Stimulated activated CD4-positive, alpha-beta T cell treated with anti-CD3 and anti-CD28 coated beads, Interleukin-2, amount 100 ng/mL, for 48 hours (primary cell): ENCODE measurements around the gene PTPRG.

Experiments
- DNase-seq, 2 donors: peaks; one replicate each; pipeline ENCODE4 v3.0.0-alpha.2; 2020

Gene PTPRG

DNA sequence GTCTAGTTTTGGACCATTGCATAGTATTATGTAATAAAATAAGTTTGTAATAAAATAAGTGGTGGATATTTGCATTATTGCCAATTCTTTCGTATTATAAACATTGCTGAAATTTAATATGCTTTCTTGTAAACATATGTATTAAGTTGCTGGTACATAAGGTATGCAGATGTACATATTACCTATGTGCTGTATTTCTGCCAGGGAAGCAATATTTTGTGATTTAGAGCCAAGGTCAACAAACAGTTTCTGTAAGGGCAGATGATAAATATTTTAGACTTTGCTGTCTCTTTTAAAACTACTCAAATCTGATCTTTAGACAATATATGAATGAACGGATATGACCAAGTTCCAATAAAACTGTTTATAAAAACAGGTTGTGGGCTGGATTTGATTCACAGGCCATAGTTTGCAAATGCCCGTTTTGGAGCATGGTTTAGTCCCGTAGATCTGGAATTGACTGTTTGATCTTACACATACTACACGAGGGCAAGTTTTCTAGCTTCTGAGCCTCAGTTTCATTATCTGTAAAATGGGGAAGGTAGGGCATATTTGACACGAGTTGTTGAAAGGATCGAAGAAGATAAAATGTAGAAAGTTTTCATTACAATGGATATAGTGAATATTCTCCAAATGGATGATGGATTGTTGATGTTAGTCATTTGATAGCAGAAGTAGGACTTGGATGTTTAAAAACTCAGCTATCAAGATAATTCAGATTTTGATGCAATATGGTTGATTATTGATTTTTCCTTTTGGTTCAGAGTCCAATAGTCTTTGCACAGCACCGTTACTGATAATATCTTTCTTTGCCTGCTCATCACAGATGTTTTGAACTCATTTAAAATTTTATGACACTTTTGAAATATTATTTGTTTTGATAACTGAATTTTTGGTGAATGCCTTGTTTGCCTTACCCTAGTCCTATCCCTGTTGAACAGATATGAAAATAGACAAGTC is 417.4 kb downstream of the PTPRG start:
- no peak for DNase-seq

DNA sequence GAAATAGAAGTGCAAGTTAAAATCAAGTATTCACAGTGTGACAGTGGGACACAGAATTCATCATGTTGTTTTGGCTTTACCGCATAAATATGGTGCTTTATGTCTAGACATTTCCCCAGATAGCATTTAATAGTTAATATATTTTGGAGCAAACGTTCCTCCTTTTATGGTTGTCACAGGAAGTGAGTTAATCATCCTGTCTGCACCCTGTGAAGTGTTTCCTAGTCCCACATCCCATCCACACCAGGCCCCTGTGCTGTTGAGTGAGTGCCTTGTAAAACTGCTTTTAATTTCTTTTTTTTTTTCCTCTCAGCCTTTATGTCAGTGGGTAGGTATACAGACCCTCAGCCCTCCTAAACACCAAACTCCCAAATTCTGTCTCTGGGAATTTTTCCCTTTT is 418.3 kb downstream of the PTPRG start:
- no peak for DNase-seq

DNA sequence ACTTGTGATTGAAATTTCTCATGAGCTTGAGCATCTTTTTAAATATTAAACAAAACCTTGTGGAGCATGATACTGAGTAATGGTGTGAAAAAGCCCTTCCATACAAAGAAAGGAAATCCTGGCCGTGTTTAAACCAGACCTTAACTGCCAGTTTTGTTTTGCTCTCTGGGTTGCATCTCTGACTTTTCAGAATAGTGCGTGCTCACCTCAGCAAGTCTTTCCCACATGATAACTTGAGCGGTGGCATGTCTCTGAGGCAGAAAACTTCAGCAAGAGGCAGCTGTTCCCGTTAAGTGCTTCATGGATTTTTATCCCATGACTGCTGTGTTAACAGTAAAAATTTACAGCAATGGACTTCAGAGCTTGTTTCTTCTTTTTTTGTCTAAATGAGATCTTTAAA is 418.7 kb downstream of the PTPRG start:
- no peak for DNase-seq

DNA sequence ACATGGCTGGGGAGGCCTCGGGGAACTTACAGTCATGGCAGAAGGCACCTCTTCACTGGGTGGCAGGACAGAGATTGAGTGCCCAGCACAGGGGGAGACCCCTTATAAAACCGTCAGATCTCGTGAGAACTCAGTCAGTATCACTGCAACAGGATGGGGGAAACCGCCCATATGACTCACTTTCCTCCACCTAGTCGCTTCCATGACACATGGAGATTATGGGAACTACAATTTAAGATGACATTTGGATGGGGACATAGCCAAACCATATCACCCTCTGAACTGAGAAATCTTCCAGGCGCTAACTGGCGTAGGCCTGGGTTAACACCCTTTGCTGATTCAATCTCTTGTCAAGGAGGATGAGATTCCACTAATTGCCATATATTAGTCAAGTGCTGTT is 419.7 kb downstream of the PTPRG start:
- DNase-seq: no peak

DNA sequence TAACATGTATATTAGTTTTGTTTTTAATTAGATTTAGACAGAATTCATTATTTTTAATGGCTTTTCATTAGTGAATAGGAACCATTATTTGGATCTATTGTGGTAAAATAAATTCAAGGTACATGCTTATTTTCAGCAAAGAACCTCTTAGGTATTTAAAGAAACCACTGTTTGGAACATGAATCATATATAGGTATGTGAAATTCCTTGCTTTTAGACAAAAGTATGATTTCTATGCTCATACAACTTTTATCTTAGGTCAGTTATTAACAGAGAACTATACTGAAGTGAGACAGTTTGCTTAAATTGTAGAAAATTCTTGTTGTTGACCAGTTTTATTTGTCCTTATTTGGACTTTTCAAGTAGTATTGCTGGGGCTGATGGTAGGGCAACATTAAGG is 422.1 kb downstream of the PTPRG start:
- DNase-seq: no peak

DNA sequence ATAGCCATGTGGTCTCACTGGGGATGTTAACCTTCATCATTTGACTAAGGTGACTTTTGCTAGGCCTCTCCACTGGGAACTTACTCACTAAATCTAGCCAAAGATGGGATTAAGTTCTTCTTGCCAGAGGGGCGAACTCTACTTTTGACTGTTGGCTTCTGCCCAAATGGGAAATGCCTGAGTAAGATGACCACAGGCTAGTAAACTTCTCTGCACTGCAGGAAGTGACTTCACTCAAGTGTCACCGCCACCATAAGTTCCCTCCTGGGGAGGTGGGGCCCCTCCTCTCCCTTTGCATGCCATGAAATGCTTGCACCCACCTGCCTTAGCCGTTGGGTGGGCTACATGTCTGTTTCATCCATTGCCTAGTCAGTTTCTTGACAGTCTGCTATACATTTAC is 423.6 kb downstream of the PTPRG start:
- DNase-seq: no peak

DNA sequence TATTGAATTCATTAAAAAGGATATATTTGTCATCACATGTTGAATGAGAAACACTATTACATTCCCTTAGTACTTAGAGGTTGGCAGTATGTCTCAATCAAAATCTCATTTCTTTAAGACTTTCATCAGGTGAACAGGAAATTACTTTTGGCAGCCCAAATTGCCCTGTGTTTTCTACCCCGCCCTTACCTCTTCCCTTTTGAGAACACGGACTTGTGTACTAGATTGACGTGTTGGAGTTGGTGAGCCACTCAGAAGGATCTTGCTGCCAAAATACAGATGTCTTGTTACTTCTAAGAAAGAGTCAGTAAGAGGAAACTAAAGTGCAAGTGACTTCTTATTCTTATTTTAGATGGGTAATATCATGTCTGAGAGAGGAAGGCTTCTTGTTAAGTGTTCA is 425.1 kb downstream of the PTPRG start:
- DNase-seq: no peak

DNA sequence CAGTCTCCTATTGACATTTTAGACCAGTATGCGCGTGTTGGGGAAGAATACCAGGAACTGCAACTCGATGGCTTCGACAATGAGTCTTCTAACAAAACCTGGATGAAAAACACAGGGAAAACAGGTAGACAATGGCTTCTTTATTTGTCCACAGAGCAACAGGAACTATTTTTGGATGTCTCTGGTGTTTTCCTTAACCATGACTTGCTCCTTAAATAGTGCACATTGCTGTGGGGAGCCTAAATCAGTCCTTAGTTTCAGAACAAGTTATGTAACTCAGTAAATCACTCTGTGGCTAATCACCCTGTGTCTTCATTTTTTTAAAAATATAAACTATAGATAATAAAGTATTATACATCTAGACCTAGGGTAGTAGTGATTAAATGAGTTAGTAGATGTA is 428.3 kb downstream of the PTPRG start:
- no peak for DNase-seq

DNA sequence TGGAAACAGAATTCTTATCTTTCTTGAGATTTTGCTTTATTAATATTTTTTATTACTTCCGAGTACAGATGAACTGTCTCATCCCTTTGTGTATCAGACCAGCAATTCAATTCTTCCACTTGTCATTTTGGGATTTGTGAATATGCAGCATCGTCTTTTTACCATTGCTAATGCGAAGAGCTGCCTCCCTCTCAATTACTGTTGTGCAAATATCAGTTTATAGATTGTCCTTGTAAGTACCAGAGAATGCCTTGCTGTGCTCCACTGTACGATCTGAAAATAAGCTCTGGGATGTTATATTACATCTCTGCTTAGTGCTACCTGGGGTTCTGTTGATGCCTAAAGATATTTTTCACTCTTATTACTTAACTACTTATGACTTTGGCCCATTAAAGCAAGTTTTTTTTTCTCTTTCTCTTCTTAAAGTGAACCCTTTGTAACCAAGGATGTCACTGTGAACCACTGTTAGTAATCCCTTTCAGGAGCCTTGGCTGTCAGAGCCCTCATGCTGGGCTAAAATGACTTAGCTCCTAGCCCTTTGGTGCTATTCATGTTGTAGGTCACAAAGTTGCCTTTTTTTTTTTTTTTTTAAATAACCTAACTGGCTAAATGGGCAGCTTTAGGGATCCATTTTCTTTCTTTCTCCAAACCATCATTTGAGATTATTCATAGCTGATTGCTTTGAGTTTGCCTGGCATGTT is 429.1 kb downstream of the PTPRG start:
- DNase-seq: no peak

DNA sequence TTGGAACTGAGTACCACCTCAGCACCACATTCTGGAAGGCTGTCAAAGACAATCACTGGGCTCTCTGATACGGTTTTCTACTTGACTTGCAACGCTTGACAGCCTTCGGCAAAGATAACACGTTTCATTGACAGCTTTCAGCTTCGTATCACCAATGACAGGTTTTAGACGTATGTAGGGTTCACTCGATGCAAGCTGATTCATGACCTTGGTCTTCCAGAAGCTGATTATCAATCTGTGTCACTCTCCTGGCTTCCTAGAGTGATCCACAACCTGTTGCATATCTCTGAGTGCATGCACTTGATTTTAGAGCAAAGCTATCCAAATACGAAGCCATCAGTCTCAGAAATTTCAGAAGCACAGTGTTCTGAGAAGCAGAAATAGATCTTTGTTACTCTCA is 430.3 kb downstream of the PTPRG start:
- no peak for DNase-seq

DNA sequence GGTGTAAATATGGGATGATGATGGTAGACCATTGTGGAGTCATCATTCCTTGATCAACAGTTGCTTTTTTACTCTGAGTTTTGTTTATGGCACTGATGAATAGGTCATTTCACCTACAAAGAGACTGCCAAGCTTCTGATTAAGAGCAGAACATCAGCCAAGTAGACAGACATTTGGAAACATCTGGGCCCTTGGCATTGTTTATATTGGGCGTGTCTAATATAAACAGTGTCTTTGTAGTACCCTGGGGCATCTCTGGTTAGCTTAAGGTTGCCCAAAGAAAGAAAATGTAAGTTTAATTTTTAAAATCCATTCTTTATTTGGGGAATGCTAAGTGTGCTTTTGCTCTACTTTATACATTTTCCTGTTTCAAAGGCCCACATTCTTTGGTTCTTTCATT is 435.0 kb downstream of the PTPRG start:
- no peak for DNase-seq

DNA sequence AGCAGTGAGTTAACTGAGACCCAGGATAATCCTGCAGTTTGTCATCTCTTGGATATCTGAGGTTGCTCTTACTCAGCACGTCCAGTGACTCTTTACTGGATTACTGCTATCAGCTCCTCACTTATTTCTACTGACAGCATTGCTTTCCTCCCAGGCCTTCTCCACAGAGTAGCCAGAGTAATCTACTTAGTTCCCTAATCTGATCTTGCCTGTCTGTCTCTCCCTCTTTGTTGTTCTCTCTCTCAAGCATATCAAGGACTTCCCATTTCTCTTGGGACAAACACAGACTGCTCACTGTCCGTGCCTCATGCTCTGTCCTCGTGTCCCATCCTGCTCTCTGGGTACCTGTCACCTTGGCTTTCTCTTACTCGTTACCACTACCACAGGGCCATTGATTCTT is 435.7 kb downstream of the PTPRG start:
- DNase-seq: no peak

DNA sequence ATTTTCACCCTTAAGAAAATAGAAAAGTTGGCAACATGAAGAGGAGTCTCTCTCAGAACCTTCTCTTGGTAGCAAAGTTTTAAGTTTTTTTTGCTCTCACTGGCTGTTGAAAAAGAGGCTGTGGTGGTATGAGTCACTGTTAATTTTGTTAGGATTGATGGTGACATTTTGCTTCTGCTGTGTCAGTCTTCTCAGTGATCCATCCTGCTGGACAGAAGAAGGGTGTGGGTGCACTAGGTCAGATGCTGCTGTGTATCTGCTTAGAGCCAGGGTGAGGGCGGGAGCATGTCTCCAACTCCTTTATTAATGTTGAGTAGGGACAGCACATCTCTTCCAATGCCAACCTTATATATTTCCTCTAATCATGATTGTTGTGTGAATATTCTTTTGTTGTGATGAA is 442.5 kb downstream of the PTPRG start:
- DNase-seq: no peak

DNA sequence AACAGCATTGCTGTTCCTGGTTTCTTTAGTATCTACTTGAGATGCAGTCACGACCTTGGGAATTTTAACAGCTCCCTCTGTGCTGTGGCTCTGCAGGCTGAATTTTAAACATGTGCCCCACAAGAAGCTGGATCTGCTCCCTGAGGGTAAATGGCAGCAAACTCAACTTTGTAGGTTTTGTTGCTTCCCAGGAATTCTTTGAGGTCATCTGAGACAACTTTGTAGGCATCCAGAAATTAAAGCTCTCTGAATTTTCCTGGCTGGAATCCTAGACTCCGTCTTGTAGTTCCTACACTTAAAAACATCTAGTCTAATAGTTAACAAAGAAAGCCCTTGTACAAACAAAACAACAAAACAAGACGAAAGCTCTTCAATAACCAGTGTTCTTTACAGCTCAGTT is 445.7 kb downstream of the PTPRG start:
- no peak for DNase-seq

DNA sequence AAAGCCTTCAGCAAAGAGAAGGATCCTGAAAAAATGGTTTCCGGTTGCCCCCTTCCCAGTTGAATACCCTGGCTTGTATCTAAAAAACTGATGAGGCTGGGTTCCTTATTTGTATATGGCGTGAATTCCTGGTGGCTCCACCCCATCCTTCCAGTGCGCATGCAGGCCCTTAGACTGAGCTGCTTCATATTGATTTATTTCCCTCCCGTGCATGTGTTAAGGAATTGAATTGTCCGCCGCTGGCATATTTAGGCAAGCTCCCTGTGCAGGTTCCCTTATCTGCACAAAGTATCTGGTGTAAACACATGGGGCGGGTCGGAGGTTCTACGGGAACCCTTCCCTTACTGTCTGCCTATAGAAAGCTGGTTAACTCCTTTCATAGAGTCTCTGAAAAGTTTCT is 449.6 kb downstream of the PTPRG start:
- no peak for DNase-seq

DNA sequence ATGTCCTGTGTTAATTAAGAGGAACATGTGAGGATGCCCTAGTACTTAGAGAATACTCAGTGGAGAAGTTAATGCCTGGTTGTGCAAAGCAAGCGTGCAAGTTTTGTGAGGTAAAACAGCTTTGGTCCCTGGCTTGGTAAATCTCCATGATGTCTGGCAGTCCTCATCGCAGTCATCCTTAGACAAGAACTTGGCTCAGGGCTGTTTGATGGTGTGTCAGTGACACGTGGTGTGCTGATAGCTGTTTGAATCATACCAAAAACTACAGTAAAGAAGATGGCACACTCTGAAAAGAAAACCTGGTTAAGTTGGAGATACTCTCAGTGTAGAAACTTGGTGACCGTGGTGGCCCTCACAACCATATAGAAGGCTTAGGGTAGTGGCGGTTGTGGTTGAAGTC is 450.3 kb downstream of the PTPRG start:
- DNase-seq: no peak

DNA sequence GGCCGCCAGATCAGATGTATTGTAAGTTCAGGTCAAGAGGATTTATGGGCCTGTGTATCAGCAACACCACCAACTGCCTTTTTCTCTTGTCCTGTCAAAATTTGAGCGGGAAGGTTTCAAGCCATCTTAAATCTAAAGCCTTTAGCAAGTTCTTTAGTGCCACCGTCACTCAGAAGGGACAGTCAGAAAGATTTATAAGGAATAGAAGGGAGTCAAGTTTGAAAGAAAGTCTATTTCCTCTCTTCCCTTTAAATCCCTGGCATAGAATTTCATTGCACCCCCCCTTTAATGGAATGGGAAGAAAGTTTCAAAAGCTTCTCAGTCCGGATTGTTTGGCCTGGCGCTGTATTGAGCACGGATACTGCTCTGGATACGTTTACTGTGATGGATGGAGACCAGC is 452.6 kb downstream of the PTPRG start:
- DNase-seq: no peak

DNA sequence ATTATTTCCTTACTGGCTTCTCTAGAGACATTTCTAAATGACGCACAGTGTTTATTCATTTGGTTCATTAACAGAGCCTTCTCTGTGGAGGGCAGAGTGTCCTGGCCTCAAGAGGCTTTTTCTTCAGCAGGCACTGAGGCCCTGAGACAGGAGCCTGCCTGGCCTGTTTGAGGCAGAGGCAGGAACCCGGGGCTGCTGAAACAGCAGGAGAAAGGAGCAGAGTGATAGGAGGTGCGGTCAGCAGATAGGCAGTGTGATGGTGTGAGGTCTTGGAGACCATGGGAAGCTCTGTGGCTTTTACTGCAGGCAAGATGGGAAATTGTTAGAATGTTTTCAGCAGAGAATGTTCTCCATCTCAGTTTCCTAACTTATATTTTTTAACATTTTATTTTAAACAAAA is 453.7 kb downstream of the PTPRG start:
- no peak for DNase-seq

DNA sequence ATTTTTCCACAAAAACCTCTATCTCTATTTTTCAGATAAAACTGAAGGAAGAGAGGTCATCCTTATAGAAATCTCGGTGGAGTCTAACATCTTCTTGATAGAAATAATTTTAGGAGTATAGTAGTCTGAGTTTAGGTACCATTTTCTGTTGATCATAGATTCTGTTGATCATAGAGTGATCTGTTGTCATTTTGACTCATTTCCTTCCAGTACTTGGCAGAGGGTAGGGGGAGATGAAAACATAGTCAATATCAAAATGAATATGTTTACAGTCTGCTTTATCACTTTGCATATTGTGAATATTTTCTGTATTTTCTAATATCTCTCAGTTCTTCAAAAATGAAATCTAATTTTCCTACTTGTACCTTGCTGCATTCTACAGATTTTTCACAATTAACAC is 458.5 kb downstream of the PTPRG start:
- no peak for DNase-seq

DNA sequence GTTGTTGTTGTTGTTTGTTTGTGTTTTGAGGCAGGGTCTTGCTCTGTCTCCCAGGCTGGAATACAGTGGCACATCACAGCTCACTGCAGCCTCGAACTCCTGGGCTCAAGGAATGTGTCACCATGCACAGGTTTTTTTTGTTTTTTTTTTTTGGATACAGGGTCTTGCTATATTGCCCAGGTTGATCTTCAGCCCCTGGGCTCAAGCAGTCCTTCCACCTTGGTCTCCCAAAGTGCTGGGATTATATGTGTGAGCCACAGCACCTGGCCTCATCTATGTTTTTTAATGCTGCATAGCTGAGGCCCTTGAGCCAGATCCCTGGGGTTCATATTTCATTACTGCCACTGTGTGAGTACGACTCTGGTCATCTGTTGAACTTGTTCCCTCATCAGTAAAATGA is 459.3 kb downstream of the PTPRG start:
- no peak for DNase-seq

DNA sequence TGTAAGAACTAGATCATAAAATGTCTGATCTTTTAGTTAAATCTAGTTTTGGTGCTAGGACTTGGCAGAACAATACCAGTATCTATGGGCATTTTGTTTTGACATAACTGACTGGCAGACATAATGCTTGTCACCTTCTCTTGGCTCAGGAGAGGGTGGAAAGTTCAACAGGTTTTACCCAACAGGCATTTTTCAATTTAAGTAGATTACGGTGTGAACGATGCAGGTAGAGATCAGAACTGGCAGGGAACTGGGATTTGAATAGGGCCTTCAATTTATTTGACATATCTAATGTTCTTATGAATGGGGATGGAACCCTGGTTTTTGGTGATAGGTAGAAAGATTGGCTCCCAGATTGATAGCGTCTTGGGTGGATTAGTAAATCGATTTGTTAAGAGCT is 460.9 kb downstream of the PTPRG start:
- no peak for DNase-seq

DNA sequence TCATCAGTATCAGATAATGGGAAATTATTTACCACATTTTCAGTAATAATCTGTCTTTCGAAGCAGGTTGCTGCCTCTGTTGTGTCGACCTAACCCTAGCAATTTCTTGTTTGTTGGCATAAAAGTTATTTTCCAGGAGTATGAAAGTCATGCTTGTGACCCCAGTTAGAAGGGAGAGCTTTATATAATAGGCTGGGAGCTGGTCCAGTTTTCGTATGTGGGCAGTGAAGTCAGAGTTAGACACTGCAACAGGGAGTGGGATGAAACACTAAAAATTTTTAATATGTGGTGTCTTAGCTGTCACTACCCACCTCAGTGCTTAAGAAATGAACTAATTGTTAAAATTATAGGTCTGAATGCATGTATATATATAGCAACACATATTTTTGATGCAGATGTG is 463.5 kb downstream of the PTPRG start:
- no peak for DNase-seq

DNA sequence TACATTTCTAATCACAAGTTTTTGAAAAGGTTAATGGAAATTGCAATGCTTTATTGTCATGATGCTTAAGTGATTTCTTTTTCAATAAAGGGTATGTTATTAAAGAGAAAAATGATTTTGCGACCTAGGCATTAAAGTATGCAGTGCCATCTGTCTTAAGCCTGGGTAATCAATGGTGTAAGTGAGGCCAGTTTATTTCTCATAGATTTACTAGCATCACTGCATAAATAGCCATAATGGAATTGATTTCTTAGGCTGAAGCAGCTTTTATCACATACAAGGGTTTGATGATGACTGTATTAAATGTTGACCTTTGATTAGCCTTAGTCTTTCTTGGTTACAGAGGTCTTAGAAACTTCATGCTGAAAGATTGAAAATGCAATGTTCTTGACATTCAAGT is 464.5 kb downstream of the PTPRG start:
- DNase-seq: no peak

DNA sequence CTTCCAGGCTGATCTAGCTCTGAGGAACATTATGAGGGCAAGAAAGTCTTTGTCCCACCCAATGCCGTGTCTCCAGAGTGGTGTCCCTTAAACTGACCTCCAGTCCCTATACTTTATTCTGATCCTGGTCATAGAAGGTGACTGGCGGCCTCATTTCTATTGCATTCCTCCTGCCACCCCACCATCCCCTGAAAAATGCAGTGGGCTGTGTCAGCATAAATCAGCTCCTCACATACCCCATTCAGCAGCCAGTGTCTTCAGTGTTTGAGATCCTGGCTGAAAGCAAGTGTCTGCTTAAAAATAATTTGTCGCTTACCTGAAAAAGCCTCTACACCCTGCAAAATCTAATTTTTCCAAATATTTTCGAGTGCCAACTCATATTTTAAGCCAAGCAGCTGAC is 465.9 kb downstream of the PTPRG start:
- DNase-seq: no peak

DNA sequence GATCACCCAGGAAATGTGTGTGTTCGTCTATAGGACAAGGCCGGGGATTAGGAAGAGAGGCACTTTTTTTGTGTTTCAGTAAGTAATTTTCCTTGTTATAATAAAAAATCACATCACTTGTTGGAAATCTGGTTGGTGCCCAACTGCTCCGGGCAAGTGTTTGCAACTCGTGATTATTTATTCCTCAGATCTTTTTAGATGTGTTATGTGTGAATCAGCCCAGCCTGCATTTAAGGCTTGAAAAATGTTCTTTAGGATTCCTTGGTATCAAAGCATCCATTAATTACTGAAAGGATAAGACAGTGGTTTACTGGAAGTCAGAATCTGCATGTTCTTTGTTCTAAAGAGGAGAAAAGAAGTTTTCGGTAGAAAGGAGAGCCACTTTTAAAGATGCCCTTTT is 466.4 kb downstream of the PTPRG start:
- no peak for DNase-seq
